Sigmoid colon (tissue), 7 donors: ENCODE results near the gene SSBP3. TPM values are rescaled to one million over a fixed set of nuclear protein-coding genes. Genes with fewer than 3 reads are reported as not detected.

Experiments used
- DNase-seq: peaks from one replicate; pipeline ENCODE4 v3.0.0-alpha.2; 2019
- H3K27ac ChIP-seq, 4 donors: fragments of 200-600 bp; sonication (generic); one replicate each; pipeline ENCODE4 v1.5.1; 2016 to 2019; ENCODE audit warnings: mild to moderate bottlenecking in 1 of 4
- H3K27me3 ChIP-seq, 3 donors: fragments of 200-600 bp; sonication (generic); one replicate each; pipeline ENCODE4 v1.5.1; 2019; ENCODE audit warnings: mild to moderate bottlenecking in 1 of 3
- H3K36me3 ChIP-seq, 4 donors: fragments of 200-600 bp; sonication (generic); one replicate each; pipeline ENCODE4 v1.5.1; 2016 to 2019
- H3K4me1 ChIP-seq, 4 donors: fragments of 200-600 bp; sonication (generic); one replicate each; pipeline ENCODE4 v1.5.1; 2017 to 2019
- H3K4me3 ChIP-seq, 4 donors: fragments of 200-600 bp; sonication (generic); one replicate each; pipeline ENCODE4 v1.5.1; 2017 to 2019; ENCODE audit warnings: mild to moderate bottlenecking in 2 of 4, moderate library complexity in 1 of 4
- H3K9me3 ChIP-seq, 4 donors: fragments of 200-600 bp in 3 of 4; sonication (generic) in 3 of 4; one replicate each; pipeline versions ENCODE4 v1.5.1 to v1.6.1; 2013 to 2019
- EP300 ChIP-seq, 4 donors: sonication (generic); formaldehyde crosslinking; IDR thresholded peaks; one replicate each; pipeline ENCODE4 v1.6.1; 2017; ENCODE audit warnings: antibody characterized with exemption in 4 of 4
- POLR2A ChIP-seq, 2 donors: fragments of 450-650 bp; IDR thresholded peaks; one replicate each; pipeline ENCODE4 v1.6.1; 2016; ENCODE audit warnings: antibody characterized with exemption in 2 of 2, mild to moderate bottlenecking in 2 of 2, moderate library complexity in 2 of 2
- POLR2AphosphoS5 ChIP-seq, 4 donors: sonication (generic); formaldehyde crosslinking; IDR thresholded peaks; one replicate each; pipeline ENCODE4 v1.6.1; 2017; ENCODE audit warnings: antibody characterized with exemption in 4 of 4
- WGBS, 2 donors: extraction: QIAGEN DNeasy Blood & Tissue Kit; methylation state at CpG; one replicate each; pipeline ENCODE4 v1.1.7; 2013; 5-methylcytosine and 5-hydroxymethylcytosine counted together
- intact Hi-C: fragments of 100-400 bp; cut with DNase I; formaldehyde crosslinking; loops from one replicate; pipeline ENCODE4 v1.15.1; 2023
- polyA plus RNA-seq, 3 donors: library from polyadenylated mRNA; stranded (reverse); fragments of 200-250 nt; gene quantifications; one replicate each; pipeline ENCODE4 v1.2.3, GENCODE V29; 2013
- total RNA-seq, 4 donors: library from RNA; depleted of rRNA; stranded (reverse); fragments of >200 nt; gene quantifications; one replicate each; pipeline ENCODE4 v1.1.0, GENCODE V29; 2016
- TF ChIP-seq, protein P1 (sequence below), 4 experiments: fragments of 450-650 bp in 3 of 4; fragments of 200-600 bp in 1 of 4; IDR thresholded peaks; one replicate each; pipeline ENCODE4 v1.5.1; 2016 to 2019; ENCODE audit warnings: antibody characterized with exemption in 4 of 4, mild to moderate bottlenecking in 3 of 4, moderate library complexity in 2 of 4
- donor health status: healthy with polysubstance abuse.
- donor health status: Bipolar disorder and iron deficiency.
- donor health status: healthy.

The SSBP3 gene
- total and polyA plus RNA-seq, 7 donors, result 27.4 to 62.5 (median 38.5) TPM

DNA sequence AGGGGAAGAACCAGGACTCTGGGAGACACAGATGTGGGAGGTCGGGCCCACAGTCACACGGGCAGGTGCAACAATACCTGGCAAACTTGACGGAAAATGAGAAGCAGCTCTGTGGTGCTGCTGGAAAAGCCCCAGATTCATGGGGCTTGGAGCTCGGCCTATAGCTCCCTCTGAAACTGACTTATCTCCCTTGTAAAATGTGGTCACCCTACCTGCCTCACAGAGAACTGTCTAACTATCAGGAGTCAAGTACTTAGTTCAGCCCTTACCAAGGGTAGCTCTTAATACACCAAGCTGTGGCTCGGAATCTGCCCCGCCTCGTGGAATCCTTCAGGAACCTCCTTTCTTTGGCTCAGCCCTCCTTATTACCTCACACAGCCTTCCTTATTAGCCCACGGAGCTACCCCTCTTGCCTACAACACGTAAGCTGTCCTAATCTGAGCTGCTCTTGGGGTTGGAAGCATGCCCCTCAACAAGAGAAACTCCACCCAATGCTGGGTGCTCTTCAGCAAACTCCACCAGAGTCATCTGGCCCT is 137.4 kb downstream of the SSBP3 start:
- 26 to 63% methylated on average over 9 of the region's 9 CpGs for WGBS, 2 donors
- no peak for DNase-seq
- Histone ChIP-seq H3K36me3 (no peaks in the 10 kb centered on the region), H3K4me1 (peaks cover 0 to 48% (median 45%) of the 10 kb centered on the region in 4 donors), H3K9me3 (no peaks in the 10 kb centered on the region), H3K4me3 (no peak overlapping the region), H3K27ac (peak overlapping the region in 2 of 4 donors; percentile 16 to 91), H3K27me3 (no peaks in the 10 kb centered on the region)
- no peak for TF ChIP-seq EP300 (IDR thresholded peaks at IDR 0.05)
- TF ChIP-seq POLR2A (IDR thresholded peaks at IDR 0.05), result no peak
- TF ChIP-seq POLR2AphosphoS5 (IDR thresholded peaks at IDR 0.05), result no peak
- TF ChIP-seq, protein P1, sequence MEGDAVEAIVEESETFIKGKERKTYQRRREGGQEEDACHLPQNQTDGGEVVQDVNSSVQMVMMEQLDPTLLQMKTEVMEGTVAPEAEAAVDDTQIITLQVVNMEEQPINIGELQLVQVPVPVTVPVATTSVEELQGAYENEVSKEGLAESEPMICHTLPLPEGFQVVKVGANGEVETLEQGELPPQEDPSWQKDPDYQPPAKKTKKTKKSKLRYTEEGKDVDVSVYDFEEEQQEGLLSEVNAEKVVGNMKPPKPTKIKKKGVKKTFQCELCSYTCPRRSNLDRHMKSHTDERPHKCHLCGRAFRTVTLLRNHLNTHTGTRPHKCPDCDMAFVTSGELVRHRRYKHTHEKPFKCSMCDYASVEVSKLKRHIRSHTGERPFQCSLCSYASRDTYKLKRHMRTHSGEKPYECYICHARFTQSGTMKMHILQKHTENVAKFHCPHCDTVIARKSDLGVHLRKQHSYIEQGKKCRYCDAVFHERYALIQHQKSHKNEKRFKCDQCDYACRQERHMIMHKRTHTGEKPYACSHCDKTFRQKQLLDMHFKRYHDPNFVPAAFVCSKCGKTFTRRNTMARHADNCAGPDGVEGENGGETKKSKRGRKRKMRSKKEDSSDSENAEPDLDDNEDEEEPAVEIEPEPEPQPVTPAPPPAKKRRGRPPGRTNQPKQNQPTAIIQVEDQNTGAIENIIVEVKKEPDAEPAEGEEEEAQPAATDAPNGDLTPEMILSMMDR (IDR thresholded peaks at IDR 0.05), result no peak
- intact Hi-C loops, result loop anchor here (10.0 kb wide), 1 partner anchor 144 kb away; no protein-coding TSS in a partner anchor

DNA sequence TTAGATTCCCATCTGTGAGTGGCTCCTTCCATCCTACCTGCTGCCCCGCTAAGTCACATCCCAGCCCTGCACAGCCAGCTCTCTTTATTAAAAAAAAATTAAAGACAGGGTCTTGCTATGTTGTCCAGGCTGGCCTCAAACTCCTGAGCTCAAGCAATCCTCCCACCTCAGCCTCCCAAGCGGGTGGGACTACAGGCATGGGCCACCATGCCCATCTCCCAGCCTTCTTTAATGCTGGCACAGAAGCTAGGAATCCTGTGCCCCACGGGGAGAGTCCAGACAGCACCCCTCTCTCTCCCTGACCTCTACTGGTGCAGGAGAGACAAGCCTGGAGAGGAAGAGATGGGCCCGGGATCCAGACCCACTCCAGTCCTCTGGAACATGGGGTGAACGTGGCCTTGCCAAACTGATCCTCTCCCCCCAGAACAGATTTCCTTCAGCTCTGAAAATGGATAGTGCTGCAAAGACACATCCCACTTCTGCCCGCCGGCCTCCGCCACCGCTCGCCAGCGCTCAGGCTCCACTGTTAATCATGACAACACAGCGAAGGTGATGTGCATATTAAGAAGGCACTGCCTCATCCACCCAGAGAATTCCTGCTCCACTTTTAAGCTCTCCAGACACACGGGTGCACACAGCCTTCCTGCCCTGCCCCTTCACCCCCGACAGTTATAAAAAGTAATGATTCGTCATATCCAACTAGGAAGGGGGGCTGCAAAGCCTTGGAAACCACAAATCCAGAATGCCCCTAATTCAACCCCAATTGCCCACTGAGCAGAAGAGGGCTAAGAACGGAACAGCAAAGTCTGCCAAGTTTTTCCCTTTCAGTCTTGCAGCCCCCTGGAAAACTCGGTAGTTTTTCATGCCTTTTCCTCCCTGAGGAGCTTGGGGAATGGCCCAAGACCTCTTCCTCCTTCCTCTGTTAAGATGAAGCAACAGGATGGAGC is 138.1 kb downstream of the SSBP3 start:
- WGBS, 2 donors, result 83 to 87% methylated on average over 17 of the region's 17 CpGs
- Histone ChIP-seq H3K4me3 (no peak overlapping the region), H3K36me3 (no peaks in the 10 kb centered on the region), H3K9me3 (no peaks in the 10 kb centered on the region), H3K4me1 (peaks cover 0 to 47% (median 38%) of the 10 kb centered on the region in 4 donors), H3K27ac (peak overlapping the region in 2 of 4 donors; percentile 16 to 91), H3K27me3 (no peaks in the 10 kb centered on the region)
- DNase-seq, result no peak
- TF ChIP-seq POLR2A (IDR thresholded peaks at IDR 0.05) (no peak), POLR2AphosphoS5 (IDR thresholded peaks at IDR 0.05) (no peak), EP300 (IDR thresholded peaks at IDR 0.05) (no peak)
- TF ChIP-seq, protein P1 (IDR thresholded peaks at IDR 0.05), result no peak
- intact Hi-C loops, result loop anchor here (10.0 kb wide), 1 partner anchor 143 kb away; no protein-coding TSS in a partner anchor

DNA sequence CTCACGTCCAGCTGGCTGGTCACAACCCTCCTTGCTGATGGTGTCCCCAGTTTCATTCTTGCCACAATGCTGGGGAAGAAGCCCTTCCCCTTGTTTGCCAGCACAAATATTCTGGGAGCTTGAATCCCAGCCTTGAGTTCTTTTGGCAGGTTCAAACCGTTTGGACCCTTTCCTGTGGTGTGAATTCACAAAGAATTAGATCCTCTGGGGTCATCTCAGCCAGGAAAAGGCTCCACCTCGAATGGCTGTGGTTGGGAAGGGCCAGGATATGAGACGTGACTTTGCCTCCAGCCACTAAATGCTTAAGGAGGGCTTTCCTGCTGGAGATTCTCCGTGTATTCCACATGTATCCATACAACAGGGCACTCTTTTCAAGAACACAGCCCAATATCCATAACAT is 139.3 kb downstream of the SSBP3 start:
- Histone ChIP-seq H3K27ac (no peak overlapping the region), H3K36me3 (no peaks in the 10 kb centered on the region), H3K4me1 (peaks cover 0 to 37% (median 27%) of the 10 kb centered on the region in 4 donors), H3K27me3 (no peaks in the 10 kb centered on the region), H3K9me3 (no peaks in the 10 kb centered on the region), H3K4me3 (no peak overlapping the region)
- WGBS, 2 donors, result 79 to 82% methylated on average over 5 of the region's 5 CpGs
- intact Hi-C loops, result loop anchor here (10.0 kb wide), 1 partner anchor 142 kb away; no protein-coding TSS in a partner anchor
- TF ChIP-seq POLR2AphosphoS5 (IDR thresholded peaks at IDR 0.05) (no peak), POLR2A (IDR thresholded peaks at IDR 0.05) (no peak), EP300 (IDR thresholded peaks at IDR 0.05) (no peak)
- TF ChIP-seq, protein P1 (IDR thresholded peaks at IDR 0.05), result no peak
- no peak for DNase-seq

DNA sequence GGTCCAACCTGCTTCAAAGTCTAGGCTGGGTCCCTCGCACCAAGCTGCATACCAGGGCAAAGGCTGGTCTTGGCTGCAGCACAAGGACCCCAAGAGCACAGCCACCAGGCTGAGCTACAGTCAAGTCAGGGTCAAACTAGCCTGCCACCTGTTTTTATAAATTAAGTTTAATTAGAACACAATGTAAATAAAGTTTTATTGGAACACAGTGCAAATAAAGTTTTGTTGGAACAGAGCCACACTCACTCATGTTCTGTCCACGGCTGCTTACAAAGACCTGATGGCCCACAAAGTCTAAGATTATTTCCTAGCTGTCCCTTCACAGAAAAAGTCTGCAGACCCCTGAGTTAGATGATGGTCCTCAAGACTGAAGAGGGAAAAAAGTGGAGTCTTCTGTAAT is 140.0 kb downstream of the SSBP3 start:
- DNase-seq, result no peak
- H3K4me1 ChIP-seq, result peaks cover 0 to 29% (median 20%) of the 10 kb centered on the region in 4 donors
- intact Hi-C loops, result loop anchor here (10.0 kb wide), 1 partner anchor 141 kb away; no protein-coding TSS in a partner anchor

More for the DNA sequence above, 140.0 kb downstream of the SSBP3 start:
- Histone ChIP-seq H3K9me3 (no peaks in the 10 kb centered on the region), H3K27ac (no peak overlapping the region), H3K4me3 (no peak overlapping the region), H3K36me3 (no peaks in the 10 kb centered on the region), H3K27me3 (no peaks in the 10 kb centered on the region)
- TF ChIP-seq, protein P1 (IDR thresholded peaks at IDR 0.05), result no peak
- no peak for TF ChIP-seq POLR2AphosphoS5 (IDR thresholded peaks at IDR 0.05)
- 62 to 77% methylated on average over 2 of the region's 2 CpGs for WGBS, 2 donors
